ENCODE results near the gene EIF3I. TPM values are rescaled to one million over a fixed set of nuclear protein-coding genes. Genes with fewer than 3 reads are reported as not detected.

EIF3I gene
- total and polyA plus RNA-seq, 12 donors, result 90.3 to 342 (median 106) TPM

DNA sequence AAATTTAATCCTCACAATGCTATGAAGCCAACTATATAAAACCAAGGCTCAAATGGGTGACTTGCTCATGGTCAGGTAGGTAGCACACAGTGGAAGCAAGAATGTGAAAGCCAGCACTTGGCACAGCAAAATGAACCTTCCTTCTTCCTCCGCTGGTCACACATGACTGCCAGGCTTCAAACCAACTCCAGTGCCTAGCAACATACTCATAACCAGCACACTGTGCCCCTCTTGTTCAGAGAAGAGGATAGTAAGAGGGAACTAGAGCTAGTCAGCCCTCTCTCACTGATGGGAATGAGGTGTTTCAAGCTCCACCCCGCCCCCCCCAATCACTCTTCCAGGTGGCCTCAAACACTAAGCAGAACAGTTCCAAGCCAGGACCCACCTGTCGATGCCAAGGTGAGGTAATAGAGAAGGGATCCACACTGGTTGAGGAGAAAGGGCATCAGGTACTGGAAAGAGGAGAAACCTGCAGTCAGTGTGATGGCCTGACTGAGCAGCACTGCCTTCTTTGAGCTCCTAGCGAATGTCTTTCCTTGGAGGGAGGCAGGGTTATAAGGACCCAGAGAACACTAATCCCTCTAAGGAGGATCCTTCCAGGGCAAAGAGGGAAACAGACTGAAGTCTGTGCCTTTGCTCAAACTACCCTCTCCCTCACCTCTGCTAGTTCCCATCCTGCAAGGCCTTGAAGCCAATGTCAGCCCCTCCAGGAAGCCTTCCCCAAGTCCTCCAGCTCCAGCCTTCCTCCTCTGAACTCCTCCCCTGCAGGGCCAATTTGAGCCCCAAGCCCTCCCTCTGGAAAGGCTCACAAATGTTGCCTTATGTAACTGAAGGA is 1.2 kb upstream of the EIF3I start:
- Histone ChIP-seq H3K4me1 (peaks cover 5 to 40% (median 28%) of the 10 kb centered on the region in 9 donors), H3K9me3 (no peaks in the 10 kb centered on the region), H3K27ac (peak overlapping the region in 7 of 10 donors; percentile 88 to 95 (median 91)), H3K27me3 (no peaks in the 10 kb centered on the region), H3K4me3 (peak overlapping the region; percentile 65 to 94 (median 84)), H3K36me3 (peaks cover 0 to 72% (median 18%) of the 10 kb centered on the region in 9 donors)
- WGBS, 2 donors, result 89 to 91% methylated on average over 4 of the region's 4 CpGs
- intact Hi-C loops (cut with DNase I), result loop anchor here in 6 of 10 donors (5.0 to 10.0 kb wide), 3 partner anchors 91 to 104 kb away; no protein-coding TSS in a partner anchor
- no peak for ATAC-seq
- TF ChIP-seq, protein P1, sequence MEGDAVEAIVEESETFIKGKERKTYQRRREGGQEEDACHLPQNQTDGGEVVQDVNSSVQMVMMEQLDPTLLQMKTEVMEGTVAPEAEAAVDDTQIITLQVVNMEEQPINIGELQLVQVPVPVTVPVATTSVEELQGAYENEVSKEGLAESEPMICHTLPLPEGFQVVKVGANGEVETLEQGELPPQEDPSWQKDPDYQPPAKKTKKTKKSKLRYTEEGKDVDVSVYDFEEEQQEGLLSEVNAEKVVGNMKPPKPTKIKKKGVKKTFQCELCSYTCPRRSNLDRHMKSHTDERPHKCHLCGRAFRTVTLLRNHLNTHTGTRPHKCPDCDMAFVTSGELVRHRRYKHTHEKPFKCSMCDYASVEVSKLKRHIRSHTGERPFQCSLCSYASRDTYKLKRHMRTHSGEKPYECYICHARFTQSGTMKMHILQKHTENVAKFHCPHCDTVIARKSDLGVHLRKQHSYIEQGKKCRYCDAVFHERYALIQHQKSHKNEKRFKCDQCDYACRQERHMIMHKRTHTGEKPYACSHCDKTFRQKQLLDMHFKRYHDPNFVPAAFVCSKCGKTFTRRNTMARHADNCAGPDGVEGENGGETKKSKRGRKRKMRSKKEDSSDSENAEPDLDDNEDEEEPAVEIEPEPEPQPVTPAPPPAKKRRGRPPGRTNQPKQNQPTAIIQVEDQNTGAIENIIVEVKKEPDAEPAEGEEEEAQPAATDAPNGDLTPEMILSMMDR (IDR thresholded peaks at IDR 0.05), result no peak
- DNase-seq, result no peak

DNA sequence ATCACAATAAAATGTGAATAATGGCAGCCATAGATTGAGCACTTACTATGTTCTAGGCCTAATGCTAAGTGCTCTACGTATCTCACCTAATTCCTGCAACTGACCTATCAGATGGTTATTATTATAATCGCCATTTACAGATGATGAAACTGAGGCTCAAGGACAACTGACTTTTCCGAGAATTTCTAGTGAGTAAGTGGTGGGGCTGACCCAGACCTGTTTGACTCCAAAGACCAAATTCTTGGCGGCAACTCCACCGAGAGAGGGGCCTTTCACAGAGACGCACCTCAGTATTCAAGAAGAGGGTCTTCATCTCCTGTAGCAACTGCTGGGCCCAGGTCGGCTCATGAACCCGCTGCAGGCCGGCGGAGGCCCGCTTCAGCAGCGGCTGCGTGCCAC is 627 bp upstream of the EIF3I start:
- peaks cover 0 to 72% (median 18%) of the 10 kb centered on the region in 9 donors for H3K36me3 ChIP-seq
- H3K4me3 ChIP-seq, result peak overlapping the region; percentile 65 to 94 (median 84)
- no peak for DNase-seq
- peak overlapping the region in 9 of 10 donors; percentile 76 to 95 (median 91) for H3K27ac ChIP-seq
- WGBS, 2 donors, result 8% methylated on average over 13 of the region's 13 CpGs
- intact Hi-C loops (cut with DNase I), result loop anchor here in 6 of 10 donors (5.0 to 10.0 kb wide), 3 partner anchors 91 to 103 kb away; no protein-coding TSS in a partner anchor
- H3K9me3 ChIP-seq, result no peaks in the 10 kb centered on the region
- H3K4me1 ChIP-seq, result peaks cover 5 to 36% (median 28%) of the 10 kb centered on the region in 9 donors
- H3K27me3 ChIP-seq, result no peaks in the 10 kb centered on the region
- no peak for ATAC-seq
- TF ChIP-seq, protein P1 (IDR thresholded peaks at IDR 0.05), result no peak

DNA sequence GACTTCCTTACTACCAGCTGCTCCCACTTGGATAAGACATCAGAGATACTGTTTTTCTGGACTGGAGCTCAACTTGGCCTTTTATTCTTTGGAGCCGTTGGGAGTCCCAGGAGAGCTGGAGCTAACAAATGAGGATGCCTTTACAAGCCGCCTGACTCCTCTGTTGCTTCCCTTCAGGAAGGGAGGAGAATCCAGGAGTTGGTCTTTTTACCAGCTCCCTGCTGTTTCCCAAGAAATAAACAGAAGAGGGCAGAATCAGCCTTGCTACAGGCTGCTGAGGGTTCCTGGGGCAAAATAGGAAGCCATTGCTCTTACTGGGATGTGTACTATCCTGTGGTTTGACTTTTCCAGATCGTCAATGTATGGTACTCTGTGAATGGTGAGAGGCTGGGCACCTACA is 1.5 kb downstream of the EIF3I start:
- Histone ChIP-seq H3K36me3 (peaks cover 0 to 72% (median 31%) of the 10 kb centered on the region in 9 donors), H3K4me1 (peaks cover 5 to 36% (median 28%) of the 10 kb centered on the region in 9 donors), H3K27ac (peak overlapping the region in 8 of 10 donors; percentile 76 to 95 (median 92)), H3K4me3 (peak overlapping the region in 4 of 10 donors; percentile 77 to 84 (median 82)), H3K27me3 (no peaks in the 10 kb centered on the region), H3K9me3 (no peaks in the 10 kb centered on the region)
- TF ChIP-seq, protein P1 (IDR thresholded peaks at IDR 0.05), result peak in 4 of 9 donors; percentile 17 to 34 (median 30)
- 56 to 65% methylated on average over 3 of the region's 3 CpGs for WGBS, 2 donors
- no peak for DNase-seq
- ATAC-seq, result peak in 2 of 8 donors; percentile 22 to 41
- intact Hi-C loops (cut with DNase I), result loop anchor here in 6 of 10 donors (5.0 to 10.0 kb wide), 3 partner anchors 89 to 101 kb away; no protein-coding TSS in a partner anchor

DNA sequence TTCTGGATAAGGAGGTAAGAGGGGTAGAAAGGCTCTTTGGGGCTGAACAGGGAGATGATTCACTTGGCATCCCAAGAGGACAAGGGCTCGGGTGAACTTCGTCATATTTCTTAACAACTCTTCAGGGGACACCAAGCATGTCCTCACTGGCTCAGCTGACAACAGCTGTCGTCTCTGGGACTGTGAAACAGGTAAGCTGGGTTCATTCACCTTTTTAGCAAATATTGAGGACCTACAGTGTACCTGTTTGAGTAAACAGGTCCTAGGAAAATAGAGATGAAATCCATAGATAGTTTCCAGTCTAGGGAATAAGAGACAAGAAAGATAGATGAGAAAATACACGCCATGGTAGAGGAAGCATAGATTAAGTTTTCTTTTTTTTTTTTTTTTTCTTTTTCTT is 2.1 kb downstream of the EIF3I start:
- Histone ChIP-seq H3K4me3 (peak overlapping the region in 1 of 10 donors; percentile 80), H3K27ac (peak overlapping the region in 3 of 10 donors; percentile 91 to 93 (median 92)), H3K9me3 (no peaks in the 10 kb centered on the region), H3K27me3 (no peaks in the 10 kb centered on the region), H3K4me1 (peaks cover 5 to 36% (median 28%) of the 10 kb centered on the region in 9 donors), H3K36me3 (peaks cover 0 to 72% (median 37%) of the 10 kb centered on the region in 9 donors)
- intact Hi-C loops (cut with DNase I), result loop anchor here in 6 of 10 donors (5.0 to 10.0 kb wide), 3 partner anchors 88 to 101 kb away; no protein-coding TSS in a partner anchor
- WGBS, 2 donors, result 85 to 88% methylated on average over 4 of the region's 4 CpGs
- ATAC-seq, result no peak
- TF ChIP-seq, protein P1 (IDR thresholded peaks at IDR 0.05), result no peak
- no peak for DNase-seq
